Fibroblast of lung (primary cell): ENCODE data around the gene RCBTB1.

ENCODE experiments used
- CTCF ChIP-seq, 2 donors: IDR thresholded peaks in 1 of 2; conservative IDR thresholded peaks in 1 of 2; 1 replicate in 1 of 2; 2 replicates in 1 of 2; pipeline ENCODE4 v1.5.1; 2011 to 2012; ENCODE audit warnings: low read length in 2 of 2, control low read depth in 1 of 2, inconsistent platforms in 1 of 2, low read depth in 1 of 2, mild to moderate bottlenecking in 1 of 2
- EZH2 ChIP-seq: IDR thresholded peaks from 2 replicates; pipeline ENCODE4 v1.5.1; 2012; ENCODE audit warnings: low read length, control low read depth, mild to moderate bottlenecking; ENCODE audit errors: missing control alignments

DNA sequence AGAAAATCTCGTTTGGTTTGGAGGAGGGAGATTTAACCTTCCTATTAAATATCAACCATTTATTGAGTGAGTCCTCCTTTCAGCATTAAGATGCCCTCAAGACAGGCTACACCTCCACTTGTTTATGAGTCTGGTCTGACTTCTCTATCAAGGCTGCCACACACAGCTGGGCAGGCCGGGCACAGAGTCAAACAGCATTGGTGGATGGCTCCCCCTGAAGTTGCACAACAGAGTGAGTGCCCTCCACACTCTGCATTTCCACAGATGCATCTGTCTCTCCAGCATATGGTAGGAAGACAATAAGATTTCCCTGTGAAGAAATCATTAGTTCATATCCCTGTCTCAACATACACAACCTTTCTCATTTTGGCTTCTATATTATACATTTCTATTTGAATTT lies 58.2 kb downstream of the RCBTB1 start:
- TF ChIP-seq CTCF (conservative IDR thresholded peaks at IDR 0.05 in 1 of 2, IDR thresholded peaks at IDR 0.05 in 1 of 2; ENCODE audit: low read depth in 1 of 2, low read length in 2 of 2) (no peak), EZH2 (no peak)
